Measurements from ENCODE around the gene WFS1. TPM values are rescaled to one million over a fixed set of nuclear protein-coding genes. Genes with fewer than 3 reads are reported as not detected.

WFS1 gene
- polyA plus RNA-seq, 1 donor from 2014 or later = 6.4 TPM

DNA sequence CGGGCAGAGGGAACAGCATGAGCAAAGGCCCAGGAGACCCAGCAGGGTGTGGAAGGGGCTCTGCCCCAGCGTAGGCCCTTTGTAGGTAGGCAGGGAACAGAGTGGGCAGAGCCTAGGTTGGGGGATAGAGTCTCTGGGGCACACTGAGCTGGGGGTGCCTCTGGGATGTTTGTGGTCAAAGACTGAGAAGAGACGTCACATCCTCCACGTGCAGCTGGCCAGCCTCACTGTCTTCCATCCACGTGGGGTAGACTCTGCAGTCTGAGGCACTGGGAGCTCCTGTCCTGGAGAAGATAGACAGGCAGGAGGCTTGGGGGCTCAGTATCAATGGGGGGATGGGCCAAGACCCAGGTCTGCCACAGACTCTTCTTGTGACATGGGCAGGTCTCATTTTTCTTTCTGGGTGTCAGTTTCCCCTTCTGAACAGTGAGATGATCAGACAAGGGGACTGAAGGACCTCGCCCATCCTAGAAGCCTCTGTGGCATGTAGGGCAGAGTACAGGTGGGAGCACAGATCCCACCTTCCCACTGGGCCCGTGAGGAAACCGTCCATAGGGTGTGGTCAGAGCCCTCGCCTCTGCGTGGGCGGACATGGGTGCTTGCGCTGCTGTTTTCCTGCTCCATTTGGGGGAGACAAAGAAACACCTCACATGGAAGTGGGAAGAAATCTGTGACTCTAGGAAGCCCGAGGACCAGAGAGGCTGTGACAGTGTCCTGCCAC lies 22.9 kb downstream of the WFS1 start:
- peaks cover 3% of the 10 kb centered on the region for H3K36me3 Mint-ChIP-seq
- no peaks in the 10 kb centered on the region for H3K4me1 Mint-ChIP-seq
- H3K27me3 Mint-ChIP-seq = no peaks in the 10 kb centered on the region
- H3K4me3 Mint-ChIP-seq = no peak overlapping the region
- H3K27ac Mint-ChIP-seq = no peak overlapping the region
- H3K9me3 Mint-ChIP-seq = no peaks in the 10 kb centered on the region

DNA sequence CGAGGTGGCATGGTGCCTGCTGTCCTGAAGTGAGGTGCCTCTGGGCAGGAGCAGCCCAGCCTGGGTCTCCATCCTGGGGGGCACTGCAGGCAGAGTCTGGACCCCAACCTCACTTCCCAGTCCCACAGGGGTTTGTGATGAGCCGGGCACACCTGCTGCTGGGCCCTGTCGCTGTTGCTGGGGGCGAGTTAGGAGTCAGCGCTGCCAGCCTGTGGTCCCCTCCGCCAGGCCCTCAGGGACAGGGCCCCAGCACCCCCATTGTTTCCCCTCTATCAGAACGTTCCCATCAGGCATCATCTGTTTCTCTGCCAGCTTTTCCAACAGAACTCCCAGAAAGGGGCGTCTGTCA lies 23.4 kb downstream of the WFS1 start:
- Mint-ChIP-seq H3K9me3 (no peaks in the 10 kb centered on the region), H3K4me3 (no peak overlapping the region), H3K4me1 (no peaks in the 10 kb centered on the region), H3K27ac (no peak overlapping the region), H3K36me3 (peaks cover 3% of the 10 kb centered on the region), H3K27me3 (no peaks in the 10 kb centered on the region)

DNA sequence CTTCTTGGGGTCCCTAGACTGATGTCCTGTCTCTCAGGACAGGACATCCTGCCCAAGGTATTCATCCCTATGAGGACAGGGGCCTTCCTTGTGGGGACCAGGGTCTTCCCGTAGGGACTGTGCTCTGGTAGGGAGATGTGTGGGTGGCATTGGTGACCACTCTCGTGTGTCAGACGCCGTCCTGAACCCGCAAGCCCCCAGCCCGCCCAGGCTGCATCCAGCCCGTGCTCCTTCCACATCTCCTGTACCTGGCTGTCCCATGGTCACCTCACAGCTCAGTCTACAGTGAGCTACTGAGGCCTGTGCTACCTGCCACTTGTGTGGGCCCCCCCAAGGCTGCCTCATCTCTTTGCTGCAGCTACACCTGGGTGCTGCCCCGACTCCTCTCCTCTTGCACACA lies 24.0 kb downstream of the WFS1 start:
- no peaks in the 10 kb centered on the region for H3K27me3 Mint-ChIP-seq
- H3K36me3 Mint-ChIP-seq = peaks cover under 1% of the 10 kb centered on the region
- H3K27ac Mint-ChIP-seq = no peak overlapping the region
- H3K4me1 Mint-ChIP-seq = no peaks in the 10 kb centered on the region
- no peaks in the 10 kb centered on the region for H3K9me3 Mint-ChIP-seq
- no peak overlapping the region for H3K4me3 Mint-ChIP-seq

DNA sequence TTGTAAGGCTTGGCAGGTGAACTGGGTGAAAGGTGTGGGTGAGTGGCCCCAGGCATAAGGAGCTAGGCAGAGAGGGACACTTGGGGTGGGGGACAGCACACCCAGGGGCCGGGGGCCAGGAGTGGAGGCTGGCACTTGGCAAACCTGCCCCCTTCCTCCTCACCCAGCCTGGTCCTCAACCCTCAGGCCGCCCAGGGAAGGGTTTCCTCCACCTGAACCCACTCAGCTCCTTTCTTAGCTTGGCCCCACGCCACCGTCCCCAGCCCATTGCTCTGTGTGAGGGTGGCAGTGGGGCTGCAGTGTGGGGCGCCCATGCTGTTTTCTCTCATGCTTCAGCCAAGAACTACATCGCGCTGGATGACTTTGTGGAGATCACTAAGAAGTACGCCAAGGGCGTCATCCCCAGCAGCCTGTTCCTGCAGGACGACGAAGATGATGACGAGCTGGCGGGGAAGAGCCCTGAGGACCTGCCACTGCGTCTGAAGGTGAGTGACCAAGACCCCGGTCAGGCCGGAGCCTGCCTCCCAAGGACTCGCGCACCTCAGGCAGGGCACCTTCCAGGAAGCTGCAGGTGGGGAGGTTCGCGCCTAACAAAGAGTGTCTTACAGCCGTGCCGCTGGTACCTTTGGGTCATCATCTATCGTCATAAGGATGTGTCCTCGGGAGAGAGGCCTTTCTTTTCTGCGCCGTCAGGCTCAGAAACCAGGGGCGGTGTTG lies 25.2 kb downstream of the WFS1 start:
- Mint-ChIP-seq H3K4me3 (no peak overlapping the region), H3K27ac (no peak overlapping the region), H3K36me3 (no peaks in the 10 kb centered on the region), H3K27me3 (no peaks in the 10 kb centered on the region), H3K9me3 (no peaks in the 10 kb centered on the region), H3K4me1 (no peaks in the 10 kb centered on the region)

DNA sequence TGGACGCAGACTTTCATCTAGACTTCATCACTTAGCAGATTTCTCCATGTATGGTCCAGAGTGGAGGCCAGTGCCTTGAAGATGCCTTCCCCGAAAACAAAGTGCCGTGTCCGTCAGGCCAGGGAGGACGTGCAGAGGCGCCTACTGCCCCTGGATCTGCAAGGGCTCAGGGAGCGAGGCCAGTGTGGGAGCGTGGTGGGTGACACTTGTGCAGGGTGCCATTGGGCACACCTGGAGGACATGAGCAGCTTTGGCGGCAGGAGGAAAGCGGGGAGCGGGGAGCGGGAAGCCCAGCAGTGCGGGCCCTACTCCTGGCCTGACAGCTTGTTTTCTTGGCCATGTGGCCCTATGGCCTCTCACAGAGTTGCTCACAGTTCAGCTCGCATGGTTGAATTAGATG lies 25.8 kb downstream of the WFS1 start:
- Mint-ChIP-seq H3K27ac (no peak overlapping the region), H3K4me1 (peaks cover 0 to under 1% (median 0%) of the 10 kb centered on the region in 3 donors)

DNA sequence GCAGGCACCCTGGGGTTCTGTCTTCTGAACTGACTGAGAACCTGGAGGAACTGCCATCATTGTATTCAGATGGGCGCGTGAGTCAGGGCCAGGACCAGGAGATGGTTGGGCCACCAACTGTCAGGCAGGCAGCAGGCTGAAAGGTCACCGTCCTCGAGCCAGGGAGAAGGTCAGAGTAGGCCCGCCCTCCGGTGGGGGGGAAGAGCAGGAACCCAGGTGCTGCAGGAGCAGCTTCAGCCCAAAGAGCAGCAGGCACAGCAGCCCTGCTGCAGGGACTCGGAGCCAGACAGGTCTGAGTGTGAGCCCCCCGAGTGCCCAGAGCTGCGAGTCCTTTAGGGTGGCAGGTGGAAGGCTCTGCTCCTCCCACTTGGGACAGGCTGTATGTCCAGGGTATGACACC lies 26.4 kb downstream of the WFS1 start:
- H3K4me3 Mint-ChIP-seq = no peak overlapping the region
- no peak overlapping the region for H3K27ac Mint-ChIP-seq
- peaks cover 2% of the 10 kb centered on the region for H3K36me3 Mint-ChIP-seq
- no peaks in the 10 kb centered on the region for H3K27me3 Mint-ChIP-seq
- peaks cover 0 to 3% (median 0%) of the 10 kb centered on the region in 3 donors for H3K4me1 Mint-ChIP-seq
- H3K9me3 Mint-ChIP-seq = no peaks in the 10 kb centered on the region

More for the DNA sequence above, 25.8 kb downstream of the WFS1 start:
- Mint-ChIP-seq H3K9me3 (no peaks in the 10 kb centered on the region), H3K4me3 (no peak overlapping the region), H3K36me3 (peaks cover under 1% of the 10 kb centered on the region), H3K27me3 (no peaks in the 10 kb centered on the region)

DNA sequence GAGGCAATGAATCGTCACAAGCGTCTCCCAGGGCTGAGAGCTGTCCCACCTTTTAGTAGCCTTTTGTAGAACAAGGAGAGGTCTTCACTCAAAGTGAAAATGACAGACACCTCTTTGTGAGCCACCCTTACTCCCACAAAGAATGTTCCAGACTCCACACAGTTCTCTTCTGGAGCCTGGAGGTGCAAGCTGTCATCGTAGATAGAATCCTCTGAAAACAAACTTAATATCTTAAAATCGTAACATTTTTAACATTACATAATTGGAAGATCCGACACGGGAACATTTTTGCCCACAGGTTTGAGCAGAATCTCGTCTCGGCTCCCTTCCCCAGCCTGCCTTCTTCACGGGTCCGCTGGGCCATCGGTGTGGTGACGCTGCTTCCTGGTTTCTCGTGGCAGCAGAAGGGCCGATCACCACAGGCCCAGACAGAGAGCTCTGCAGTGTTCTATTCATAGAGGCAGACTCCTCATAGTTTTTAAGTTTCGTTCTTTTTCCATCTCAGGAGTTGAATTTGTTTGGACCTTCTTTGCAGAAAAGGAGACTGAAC lies 27.7 kb downstream of the WFS1 start:
- H3K4me1 Mint-ChIP-seq = peaks cover 0 to 3% (median 0%) of the 10 kb centered on the region in 3 donors
- no peaks in the 10 kb centered on the region for H3K9me3 Mint-ChIP-seq
- no peak overlapping the region for H3K27ac Mint-ChIP-seq
- peaks cover 5% of the 10 kb centered on the region for H3K36me3 Mint-ChIP-seq
- H3K4me3 Mint-ChIP-seq = no peak overlapping the region
- no peaks in the 10 kb centered on the region for H3K27me3 Mint-ChIP-seq

DNA sequence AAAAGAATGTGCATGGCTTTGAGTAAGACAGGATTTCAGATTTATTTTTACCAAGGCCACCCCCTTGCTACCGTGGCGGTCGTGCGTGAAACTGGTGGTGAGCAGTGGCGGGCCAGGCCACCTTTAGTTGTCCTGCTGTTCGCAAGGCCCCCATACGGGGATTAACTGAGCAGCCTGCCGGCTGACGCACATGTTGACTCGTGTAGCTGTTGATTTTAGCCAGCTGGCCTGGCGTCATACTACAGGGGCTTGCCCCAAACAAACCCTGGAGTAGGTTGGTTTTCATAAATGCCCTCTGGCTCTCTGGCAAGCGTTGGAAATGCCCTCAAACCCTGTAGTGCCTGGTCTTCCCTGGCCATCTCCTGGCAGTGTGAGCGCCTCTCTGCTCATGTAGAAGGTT lies 28.4 kb downstream of the WFS1 start:
- no peak overlapping the region for H3K27ac Mint-ChIP-seq
- peaks cover 0 to 3% (median 0%) of the 10 kb centered on the region in 3 donors for H3K4me1 Mint-ChIP-seq
- H3K36me3 Mint-ChIP-seq = peaks cover 6% of the 10 kb centered on the region
- H3K4me3 Mint-ChIP-seq = no peak overlapping the region
- H3K27me3 Mint-ChIP-seq = no peaks in the 10 kb centered on the region
- no peaks in the 10 kb centered on the region for H3K9me3 Mint-ChIP-seq

DNA sequence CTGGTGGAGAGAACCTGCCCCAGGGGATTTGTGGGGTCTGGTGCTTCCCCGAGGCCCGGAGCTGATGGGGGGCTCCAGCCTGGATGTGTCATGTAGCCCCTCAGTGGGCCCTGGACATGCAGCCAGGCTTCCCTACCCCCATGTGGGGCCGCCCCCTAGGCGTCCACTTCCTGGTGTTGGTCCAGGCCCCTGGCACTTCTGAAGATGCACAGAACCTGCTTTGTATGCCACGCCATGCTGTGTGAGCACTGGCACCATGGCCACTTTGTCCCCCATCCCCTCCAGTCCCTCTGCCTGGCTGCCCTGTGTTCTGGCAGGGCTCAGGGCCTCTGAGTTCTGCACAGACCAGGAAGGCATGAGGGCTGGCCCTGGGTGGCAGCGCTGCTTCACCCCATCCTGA lies 29.2 kb downstream of the WFS1 start:
- peaks cover 0 to 3% (median 0%) of the 10 kb centered on the region in 3 donors for H3K4me1 Mint-ChIP-seq
- no peaks in the 10 kb centered on the region for H3K9me3 Mint-ChIP-seq
- no peak overlapping the region for H3K4me3 Mint-ChIP-seq
- no peaks in the 10 kb centered on the region for H3K27me3 Mint-ChIP-seq
- peaks cover 6% of the 10 kb centered on the region for H3K36me3 Mint-ChIP-seq
- H3K27ac Mint-ChIP-seq = no peak overlapping the region

DNA sequence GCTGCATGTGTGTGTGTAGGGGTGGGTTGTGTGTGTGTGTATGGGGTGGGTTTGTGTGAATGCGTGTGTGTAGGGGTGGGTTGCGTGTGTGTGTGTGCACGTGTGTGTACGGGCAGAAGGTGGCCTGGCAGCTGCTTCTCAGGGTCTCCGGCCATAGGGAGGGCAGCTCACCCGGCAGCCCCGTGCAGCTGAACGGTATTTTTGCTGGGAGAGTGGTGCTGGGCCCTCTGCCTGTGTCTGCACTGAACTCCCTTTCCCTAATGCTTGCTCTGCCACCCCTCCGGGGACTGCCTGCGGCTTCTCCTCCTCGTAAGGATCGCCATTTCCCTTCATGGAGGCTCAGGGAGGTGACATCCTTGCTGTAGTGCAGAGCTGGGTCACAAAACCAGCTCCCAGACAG lies 30.2 kb downstream of the WFS1 start:
- H3K4me1 Mint-ChIP-seq = peaks cover 0 to 3% (median 0%) of the 10 kb centered on the region in 3 donors
- no peaks in the 10 kb centered on the region for H3K9me3 Mint-ChIP-seq
- no peaks in the 10 kb centered on the region for H3K27me3 Mint-ChIP-seq
- no peak overlapping the region for H3K4me3 Mint-ChIP-seq
- H3K27ac Mint-ChIP-seq = no peak overlapping the region
- H3K36me3 Mint-ChIP-seq = peaks cover 6% of the 10 kb centered on the region

DNA sequence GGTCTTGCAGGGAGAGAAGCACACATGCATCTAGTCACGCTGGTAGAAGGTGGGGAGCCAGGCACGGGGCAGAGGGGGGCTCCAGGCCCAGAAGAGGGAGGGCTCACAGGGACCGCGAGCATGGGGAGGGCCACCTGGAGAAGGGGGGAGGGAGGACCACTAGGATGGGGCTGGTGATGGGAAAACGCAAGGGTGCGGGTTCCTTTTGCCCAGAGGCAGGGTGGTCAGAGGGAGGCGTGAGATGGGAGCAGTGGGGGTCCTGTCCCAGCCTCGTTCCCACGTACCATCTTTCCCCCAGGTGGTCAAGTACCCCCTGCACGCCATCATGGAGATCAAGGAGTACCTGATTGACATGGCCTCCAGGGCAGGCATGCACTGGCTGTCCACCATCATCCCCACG lies 30.7 kb downstream of the WFS1 start:
- Mint-ChIP-seq H3K27me3 (no peaks in the 10 kb centered on the region), H3K4me1 (peaks cover 0 to 3% (median 0%) of the 10 kb centered on the region in 3 donors), H3K27ac (no peak overlapping the region), H3K36me3 (peaks cover 6% of the 10 kb centered on the region), H3K4me3 (no peak overlapping the region), H3K9me3 (no peaks in the 10 kb centered on the region)

DNA sequence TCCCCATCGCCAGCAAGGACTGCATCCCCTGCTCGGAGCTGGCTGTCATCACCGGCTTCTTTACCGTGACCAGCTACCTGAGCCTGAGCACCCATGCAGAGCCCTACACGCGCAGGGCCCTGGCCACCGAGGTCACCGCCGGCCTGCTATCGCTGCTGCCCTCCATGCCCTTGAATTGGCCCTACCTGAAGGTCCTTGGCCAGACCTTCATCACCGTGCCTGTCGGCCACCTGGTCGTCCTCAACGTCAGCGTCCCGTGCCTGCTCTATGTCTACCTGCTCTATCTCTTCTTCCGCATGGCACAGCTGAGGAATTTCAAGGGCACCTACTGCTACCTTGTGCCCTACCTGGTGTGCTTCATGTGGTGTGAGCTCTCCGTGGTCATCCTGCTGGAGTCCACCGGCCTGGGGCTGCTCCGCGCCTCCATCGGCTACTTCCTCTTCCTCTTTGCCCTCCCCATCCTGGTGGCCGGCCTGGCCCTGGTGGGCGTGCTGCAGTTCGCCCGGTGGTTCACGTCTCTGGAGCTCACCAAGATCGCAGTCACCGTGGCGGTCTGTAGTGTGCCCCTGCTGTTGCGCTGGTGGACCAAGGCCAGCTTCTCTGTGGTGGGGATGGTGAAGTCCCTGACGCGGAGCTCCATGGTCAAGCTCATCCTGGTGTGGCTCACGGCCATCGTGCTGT lies 31.5 kb downstream of the WFS1 start:
- peaks cover 0 to 3% (median 0%) of the 10 kb centered on the region in 3 donors for H3K4me1 Mint-ChIP-seq
- no peak overlapping the region for H3K27ac Mint-ChIP-seq
- no peaks in the 10 kb centered on the region for H3K27me3 Mint-ChIP-seq
- H3K9me3 Mint-ChIP-seq = no peaks in the 10 kb centered on the region
- peaks cover 6% of the 10 kb centered on the region for H3K36me3 Mint-ChIP-seq
- no peak overlapping the region for H3K4me3 Mint-ChIP-seq

DNA sequence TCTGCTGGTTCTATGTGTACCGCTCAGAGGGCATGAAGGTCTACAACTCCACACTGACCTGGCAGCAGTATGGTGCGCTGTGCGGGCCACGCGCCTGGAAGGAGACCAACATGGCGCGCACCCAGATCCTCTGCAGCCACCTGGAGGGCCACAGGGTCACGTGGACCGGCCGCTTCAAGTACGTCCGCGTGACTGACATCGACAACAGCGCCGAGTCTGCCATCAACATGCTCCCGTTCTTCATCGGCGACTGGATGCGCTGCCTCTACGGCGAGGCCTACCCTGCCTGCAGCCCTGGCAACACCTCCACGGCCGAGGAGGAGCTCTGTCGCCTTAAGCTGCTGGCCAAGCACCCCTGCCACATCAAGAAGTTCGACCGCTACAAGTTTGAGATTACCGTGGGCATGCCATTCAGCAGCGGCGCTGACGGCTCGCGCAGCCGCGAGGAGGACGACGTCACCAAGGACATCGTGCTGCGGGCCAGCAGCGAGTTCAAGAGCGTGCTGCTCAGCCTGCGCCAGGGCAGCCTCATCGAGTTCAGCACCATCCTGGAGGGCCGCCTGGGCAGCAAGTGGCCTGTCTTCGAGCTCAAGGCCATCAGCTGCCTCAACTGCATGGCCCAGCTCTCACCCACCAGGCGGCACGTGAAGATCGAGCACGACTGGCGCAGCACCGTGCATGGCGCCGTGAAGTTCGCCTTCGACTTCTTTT lies 32.2 kb downstream of the WFS1 start:
- H3K27ac Mint-ChIP-seq = peak overlapping the region in 1 of 3 donors; percentile 67
- H3K9me3 Mint-ChIP-seq = no peaks in the 10 kb centered on the region

DNA sequence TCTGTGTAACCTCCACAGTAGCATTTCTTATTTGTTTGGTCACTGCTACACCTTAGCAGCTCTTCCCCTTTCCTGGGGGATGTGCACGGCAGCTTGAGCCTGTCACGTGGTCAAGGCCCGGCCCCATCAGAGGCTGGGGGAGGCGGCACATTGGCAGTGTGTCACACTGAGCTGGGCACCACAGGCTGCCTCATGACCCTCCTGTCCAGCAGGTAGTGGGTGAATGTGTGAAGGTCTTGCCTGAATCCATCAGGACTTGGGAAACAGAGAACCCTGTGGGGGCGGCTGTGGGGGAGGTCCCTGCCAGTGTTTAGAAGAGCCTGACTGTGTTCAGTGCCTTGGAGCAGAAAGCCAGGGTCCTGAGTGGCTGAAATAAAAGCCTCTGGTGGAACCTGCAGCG lies 33.2 kb downstream of the WFS1 start:
- Mint-ChIP-seq H3K36me3 (peaks cover 6% of the 10 kb centered on the region), H3K27me3 (no peaks in the 10 kb centered on the region), H3K4me3 (no peak overlapping the region), H3K9me3 (no peaks in the 10 kb centered on the region), H3K4me1 (peaks cover 0 to 3% (median 0%) of the 10 kb centered on the region in 3 donors), H3K27ac (no peak overlapping the region)

More for the DNA sequence above, 32.2 kb downstream of the WFS1 start:
- Mint-ChIP-seq H3K4me3 (no peak overlapping the region), H3K36me3 (peaks cover 6% of the 10 kb centered on the region), H3K27me3 (no peaks in the 10 kb centered on the region), H3K4me1 (peaks cover 0 to 3% (median 0%) of the 10 kb centered on the region in 3 donors)

DNA sequence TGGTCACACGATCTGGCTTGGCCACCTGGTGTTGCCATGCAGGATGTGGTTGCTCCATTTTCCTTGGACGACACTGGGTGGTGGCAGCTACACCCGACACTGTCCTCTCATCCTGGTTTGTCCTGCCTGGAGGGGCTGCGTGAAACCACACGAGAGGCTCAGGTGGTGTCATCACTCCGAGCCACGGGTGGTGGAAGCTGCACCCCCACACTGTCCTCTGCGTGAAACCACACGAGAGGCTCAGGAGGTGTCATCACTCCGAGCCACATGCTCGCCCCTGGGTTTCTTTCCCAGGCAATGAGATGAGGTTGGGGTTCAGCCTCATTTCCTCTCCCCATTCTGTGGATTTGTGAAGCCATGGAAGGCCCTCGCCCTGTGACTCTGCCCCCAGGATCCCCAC lies 34.3 kb downstream of the WFS1 start:
- Mint-ChIP-seq H3K27ac (no peak overlapping the region), H3K9me3 (peaks cover 0 to 5% (median 4%) of the 10 kb centered on the region in 3 donors), H3K4me3 (no peak overlapping the region), H3K27me3 (peaks cover 6% of the 10 kb centered on the region), H3K4me1 (peaks cover 0 to 3% (median 0%) of the 10 kb centered on the region in 3 donors), H3K36me3 (peaks cover 6% of the 10 kb centered on the region)
